Ectodermal cell (in vitro differentiated cells): ENCODE results near the gene MLLT10.
"Not testable (repeated sequence)": the region's sequence is repeated elsewhere in the genome, so short reads cannot be mapped to it uniquely, and the experiment has no call there.

Experiments used
- H3K27ac ChIP-seq: 2 replicates; pipeline ENCODE4 v1.7.0; 2013; ENCODE audit warnings: mild to moderate bottlenecking, low read depth, low read length; ENCODE audit not compliant: insufficient read depth, poor library complexity, severe bottlenecking
- H3K27me3 ChIP-seq: 2 replicates; pipeline ENCODE4 v1.7.0; 2013; ENCODE audit warnings: mild to moderate bottlenecking, low read length; ENCODE audit not compliant: insufficient read depth, control insufficient read depth, poor library complexity, severe bottlenecking
- H3K36me3 ChIP-seq: one replicate; pipeline ENCODE4 v1.7.0; 2013; ENCODE audit warnings: low read length; ENCODE audit not compliant: control insufficient read depth, insufficient read depth
- H3K4me1 ChIP-seq: one replicate; pipeline ENCODE4 v1.7.0; 2013; ENCODE audit warnings: low read length; ENCODE audit not compliant: control insufficient read depth, insufficient read depth
- H3K4me3 ChIP-seq: 2 replicates; pipeline ENCODE4 v1.7.0; 2013; ENCODE audit warnings: low read depth, low read length, control low read depth; ENCODE audit not compliant: insufficient read depth
- H3K9me3 ChIP-seq: 2 replicates; pipeline ENCODE4 v1.7.0; 2013; ENCODE audit warnings: mild to moderate bottlenecking, low read length, moderate library complexity; ENCODE audit not compliant: control insufficient read depth
- WGBS, 2 experiments: methylation state at CpG; one replicate each; pipeline ENCODE4 v1.1.7; 2013; ENCODE audit warnings: missing lambda C conversion rate in 2 of 2; 5-methylcytosine and 5-hydroxymethylcytosine counted together

Gene MLLT10

GRCh38 chr10:21581421-21581834 lies 47.4 kb downstream of the MLLT10 start:
- H3K27ac ChIP-seq, H3K4me1 ChIP-seq, H3K4me3 ChIP-seq, H3K9me3 ChIP-seq, H3K36me3 ChIP-seq, H3K27me3 ChIP-seq: not testable (repeated sequence)
- 96 to 98% methylated on average over 3 of the region's 3 CpGs for WGBS, 2 experiments

GRCh38 chr10:21584834-21585530 lies 51.0 kb downstream of the MLLT10 start:
- H3K36me3 ChIP-seq, result peaks cover 4% of the 10 kb centered on the region
- no peak overlapping the region for H3K4me3 ChIP-seq
- H3K27ac ChIP-seq, result no peak overlapping the region
- no peaks in the 10 kb centered on the region for H3K4me1 ChIP-seq
- WGBS, 2 experiments, result 90 to 96% methylated on average over 7 of the region's 9 CpGs
- H3K27me3 ChIP-seq, result no peaks in the 10 kb centered on the region
- H3K9me3 ChIP-seq, result no peaks in the 10 kb centered on the region

- no peaks in the 10 kb centered on the region for H3K27me3 ChIP-seq
- H3K27ac ChIP-seq, result no peak overlapping the region
- no peaks in the 10 kb centered on the region for H3K9me3 ChIP-seq
- H3K36me3 ChIP-seq, result peaks cover 4% of the 10 kb centered on the region
- H3K4me1 ChIP-seq, result no peaks in the 10 kb centered on the region
- no peak overlapping the region for H3K4me3 ChIP-seq
Measured at GRCh38 chr10:21587391-21587790, 53.4 kb downstream of the MLLT10 start.

GRCh38 chr10:21588159-21588558 lies 54.1 kb downstream of the MLLT10 start:
- H3K4me1 ChIP-seq, H3K27me3 ChIP-seq, H3K27ac ChIP-seq, H3K4me3 ChIP-seq, H3K36me3 ChIP-seq, H3K9me3 ChIP-seq: not testable (repeated sequence)
- 89 to 91% methylated on average over 7 of the region's 7 CpGs for whole genome bisulfite sequencing, 2 experiments

GRCh38 chr10:21593986-21594385 lies 60.0 kb downstream of the MLLT10 start:
- H3K36me3 ChIP-seq, result no peaks in the 10 kb centered on the region

GRCh38 chr10:21599582-21599981 lies 65.5 kb downstream of the MLLT10 start:
- Histone ChIP-seq H3K4me3 (no peak overlapping the region), H3K9me3 (no peaks in the 10 kb centered on the region), H3K4me1 (no peaks in the 10 kb centered on the region), H3K36me3 (no peaks in the 10 kb centered on the region), H3K27me3 (no peaks in the 10 kb centered on the region), H3K27ac (no peak overlapping the region)
- WGBS, 2 experiments, result 93 to 96% methylated on average over 2 of the region's 2 CpGs

More at GRCh38 chr10:21593986-21594385, 60.0 kb downstream of the MLLT10 start:
- H3K9me3 ChIP-seq, result no peaks in the 10 kb centered on the region
- no peak overlapping the region for H3K27ac ChIP-seq
- H3K27me3 ChIP-seq, result no peaks in the 10 kb centered on the region
- 96% methylated on average over 5 of the region's 5 CpGs for WGBS, 2 experiments
- H3K4me1 ChIP-seq, result no peaks in the 10 kb centered on the region
- H3K4me3 ChIP-seq, result no peak overlapping the region

GRCh38 chr10:21600804-21601433 lies 66.9 kb downstream of the MLLT10 start:
- no peaks in the 10 kb centered on the region for H3K36me3 ChIP-seq
- H3K27me3 ChIP-seq, result no peaks in the 10 kb centered on the region
- no peaks in the 10 kb centered on the region for H3K9me3 ChIP-seq
- no peak overlapping the region for H3K27ac ChIP-seq
- no peaks in the 10 kb centered on the region for H3K4me1 ChIP-seq
- no peak overlapping the region for H3K4me3 ChIP-seq
- WGBS, 2 experiments, result 86 to 90% methylated on average over 1 of the region's 1 CpG

GRCh38 chr10:21602313-21602712 lies 68.3 kb downstream of the MLLT10 start:
- H3K4me1 ChIP-seq, result no peaks in the 10 kb centered on the region
- no peak overlapping the region for H3K27ac ChIP-seq
- no peaks in the 10 kb centered on the region for H3K27me3 ChIP-seq
- no peak overlapping the region for H3K4me3 ChIP-seq
- peaks cover 9% of the 10 kb centered on the region for H3K36me3 ChIP-seq
- no peaks in the 10 kb centered on the region for H3K9me3 ChIP-seq
- 100% methylated on average over 1 of the region's 1 CpG; no CpG with 5 or more reads in 1 of the 2 experiments for WGBS, 2 experiments

- no peaks in the 10 kb centered on the region for H3K27me3 ChIP-seq
- no peak overlapping the region for H3K4me3 ChIP-seq
- no peaks in the 10 kb centered on the region for H3K9me3 ChIP-seq
- H3K27ac ChIP-seq, result no peak overlapping the region
- H3K36me3 ChIP-seq, result peaks cover 10% of the 10 kb centered on the region
- H3K4me1 ChIP-seq, result no peaks in the 10 kb centered on the region
Measured at GRCh38 chr10:21603721-21604120, 69.7 kb downstream of the MLLT10 start.

GRCh38 chr10:21604651-21605050 lies 70.6 kb downstream of the MLLT10 start:
- Histone ChIP-seq H3K4me1 (no peaks in the 10 kb centered on the region), H3K36me3 (peaks cover 10% of the 10 kb centered on the region), H3K4me3 (no peak overlapping the region), H3K27me3 (no peaks in the 10 kb centered on the region), H3K9me3 (no peaks in the 10 kb centered on the region), H3K27ac (no peak overlapping the region)
- 91 to 99% methylated on average over 2 of the region's 2 CpGs for WGBS, 2 experiments
